Right lobe of liver (tissue), 4 donors: ENCODE results near the gene EPHA10.

Source experiments
- CTCF ChIP-seq, 4 donors: fragments of 200-600 bp in 3 of 4; fragments of 450-650 bp in 1 of 4; IDR thresholded peaks; one replicate each; pipeline versions ENCODE4 v1.5.1 to v1.8.0; 2016 to 2022; ENCODE audit warnings: antibody characterized with exemption in 4 of 4, mild to moderate bottlenecking in 2 of 4
- POLR2A ChIP-seq: fragments of 450-650 bp; IDR thresholded peaks from one replicate; pipeline ENCODE4 v1.6.1; 2017; ENCODE audit warnings: antibody characterized with exemption, mild to moderate bottlenecking
- donor health status: DM: no; HTN: no; CAD: no.
- donor health status: DM: no; HTN: no; CAD: no.
- donor health status: DM: no; HTN: yes; CAD: no.

GRCh38 chr1:37701051-37701450 lies 63.9 kb downstream of the EPHA10 start:
- TF ChIP-seq POLR2A, result no peak
- no peak for TF ChIP-seq CTCF (IDR thresholded peaks at IDR 0.05)
